IPS-NIHi7 (cell line): Measurements from ENCODE around the gene SMIM31.

Experiments used
- DNase-seq: peaks from one replicate; pipeline ENCODE4 v3.0.0; 2012; ENCODE audit warnings: mixed read lengths; ENCODE audit errors: extremely low spot score

Gene SMIM31

GRCh38 chr4:164783976-164784375 is 30.0 kb downstream of the SMIM31 start:
- DNase-seq = no peak

- DNase-seq = no peak
These were observed 35.1 kb downstream of the SMIM31 start for GRCh38 chr4:164789047-164789446.

- DNase-seq = no peak
These were observed 36.3 kb downstream of the SMIM31 start for GRCh38 chr4:164790249-164790648.

GRCh38 chr4:164799410-164799809 is 45.5 kb downstream of the SMIM31 start:
- peak; percentile 29 for DNase-seq

GRCh38 chr4:164800786-164801185 is 46.9 kb downstream of the SMIM31 start:
- no peak for DNase-seq

- no peak for DNase-seq
These were observed 48.5 kb downstream of the SMIM31 start for GRCh38 chr4:164802301-164802901.

GRCh38 chr4:164803702-164804101 is 49.8 kb downstream of the SMIM31 start:
- no peak for DNase-seq

- DNase-seq = peak; percentile 44
These were observed 53.7 kb downstream of the SMIM31 start for GRCh38 chr4:164807611-164808010.

GRCh38 chr4:164813554-164813953 is 59.6 kb downstream of the SMIM31 start:
- no peak for DNase-seq

- no peak for DNase-seq
These were observed 61.8 kb downstream of the SMIM31 start for GRCh38 chr4:164815711-164816110.

- DNase-seq = no peak
These were observed 65.4 kb downstream of the SMIM31 start for GRCh38 chr4:164819366-164819765.

- DNase-seq = no peak
These were observed 67.8 kb downstream of the SMIM31 start for GRCh38 chr4:164821711-164822110.

- no peak for DNase-seq
These were observed 70.7 kb downstream of the SMIM31 start for GRCh38 chr4:164824581-164824980.

- DNase-seq = no peak
These were observed 75.0 kb downstream of the SMIM31 start for GRCh38 chr4:164828955-164829354.

GRCh38 chr4:164846566-164846965 is 92.6 kb downstream of the SMIM31 start:
- DNase-seq = no peak

- no peak for DNase-seq
These were observed 93.1 kb downstream of the SMIM31 start for GRCh38 chr4:164847016-164847415.

- no peak for DNase-seq
These were observed 94.2 kb downstream of the SMIM31 start for GRCh38 chr4:164847967-164848649.
